Colonic mucosa (tissue), 4 donors: ENCODE results near the gene FAM9C. TPM values are rescaled to one million over a fixed set of nuclear protein-coding genes. Genes with fewer than 3 reads are reported as not detected.
"Not testable (repeated sequence)": the region's sequence is repeated elsewhere in the genome, so short reads cannot be mapped to it uniquely, and the experiment has no call there.

ENCODE experiments used
- DNase-seq: peaks from one replicate; pipeline ENCODE4 v3.0.0-alpha.2; 2020
- H3K27ac ChIP-seq: fragments of 200-600 bp; one replicate; pipeline ENCODE4 v1.8.0; 2021
- H3K27me3 ChIP-seq: fragments of 200-600 bp; one replicate; pipeline ENCODE4 v1.8.0; 2021
- H3K36me3 ChIP-seq: fragments of 200-600 bp; one replicate; pipeline ENCODE4 v1.8.0; 2021
- H3K4me1 ChIP-seq: fragments of 200-600 bp; one replicate; pipeline ENCODE4 v1.8.0; 2021; ENCODE audit warnings: mild to moderate bottlenecking
- H3K4me3 ChIP-seq: fragments of 200-600 bp; one replicate; pipeline ENCODE4 v1.8.0; 2021
- H3K9ac ChIP-seq, 2 donors: one replicate each; pipeline ENCODE4 v1.7.0; 2013; ENCODE audit warnings: control low read depth in 2 of 2, low read depth in 2 of 2, low read length in 2 of 2
- H3K9me3 ChIP-seq: fragments of 200-600 bp; one replicate; pipeline ENCODE4 v1.8.0; 2021
- intact Hi-C: fragments of 100-400 bp; cut with DNase I; formaldehyde crosslinking; loops from one replicate; pipeline ENCODE4 v1.14.1; 2022
- total RNA-seq, 2 donors: library from RNA; stranded (reverse); fragmentation: NEBNext Ultra II Directional in 1 of 2; extraction: Animal tissue kit (Norgen Biotek cat#: 25700) in 1 of 2; gene quantifications; one replicate each; pipeline ENCODE4 v1.2.1, GENCODE V29; 2021
- TF ChIP-seq, protein P1 (sequence below): fragments of 200-600 bp; IDR thresholded peaks from one replicate; pipeline ENCODE4 v1.8.0; 2022; ENCODE audit warnings: antibody characterized with exemption, mild to moderate bottlenecking
- donor health status: healthy.
- donor health status: DM: no; HTN: no; CAD: no.
- donor health status: DM: no; HTN: no; CAD: no.

FAM9C gene
- total RNA-seq, 2 donors from 2014 or later: not detected

DNA sequence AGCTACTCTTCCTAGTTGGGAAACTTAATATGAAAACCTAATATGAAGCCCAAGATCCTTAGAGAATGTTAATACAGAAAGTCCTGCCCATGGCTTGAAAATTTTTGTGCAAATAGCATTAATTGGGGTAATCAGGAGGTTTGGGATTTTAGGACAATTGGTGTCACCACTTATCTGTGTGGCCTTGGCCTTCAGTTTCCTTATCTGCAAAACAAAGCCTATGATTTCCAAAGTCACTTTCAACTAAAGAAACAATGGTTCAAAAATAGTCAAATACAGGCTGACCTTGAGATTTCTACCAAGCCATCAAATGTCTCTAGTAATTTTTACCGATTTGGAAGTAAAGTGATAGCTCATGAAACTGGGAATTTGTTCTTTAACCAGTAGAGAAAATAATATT, 40.2 kb upstream of the FAM9C start:
- intact Hi-C loops: loop anchor here (10.0 kb wide), 1 partner anchor 110 kb away; the partner anchor contains the start of gene TMSB4X
- H3K36me3 ChIP-seq: no peaks in the 10 kb centered on the region
- H3K4me1 ChIP-seq: no peaks in the 10 kb centered on the region
- H3K27ac ChIP-seq: no peak overlapping the region
- no peaks in the 10 kb centered on the region for H3K27me3 ChIP-seq
- no peaks in the 10 kb centered on the region for H3K9me3 ChIP-seq
- TF ChIP-seq, protein P1, sequence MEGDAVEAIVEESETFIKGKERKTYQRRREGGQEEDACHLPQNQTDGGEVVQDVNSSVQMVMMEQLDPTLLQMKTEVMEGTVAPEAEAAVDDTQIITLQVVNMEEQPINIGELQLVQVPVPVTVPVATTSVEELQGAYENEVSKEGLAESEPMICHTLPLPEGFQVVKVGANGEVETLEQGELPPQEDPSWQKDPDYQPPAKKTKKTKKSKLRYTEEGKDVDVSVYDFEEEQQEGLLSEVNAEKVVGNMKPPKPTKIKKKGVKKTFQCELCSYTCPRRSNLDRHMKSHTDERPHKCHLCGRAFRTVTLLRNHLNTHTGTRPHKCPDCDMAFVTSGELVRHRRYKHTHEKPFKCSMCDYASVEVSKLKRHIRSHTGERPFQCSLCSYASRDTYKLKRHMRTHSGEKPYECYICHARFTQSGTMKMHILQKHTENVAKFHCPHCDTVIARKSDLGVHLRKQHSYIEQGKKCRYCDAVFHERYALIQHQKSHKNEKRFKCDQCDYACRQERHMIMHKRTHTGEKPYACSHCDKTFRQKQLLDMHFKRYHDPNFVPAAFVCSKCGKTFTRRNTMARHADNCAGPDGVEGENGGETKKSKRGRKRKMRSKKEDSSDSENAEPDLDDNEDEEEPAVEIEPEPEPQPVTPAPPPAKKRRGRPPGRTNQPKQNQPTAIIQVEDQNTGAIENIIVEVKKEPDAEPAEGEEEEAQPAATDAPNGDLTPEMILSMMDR: no peak
- no peak for DNase-seq
- no peak overlapping the region for H3K4me3 ChIP-seq
- H3K9ac ChIP-seq: no peak overlapping the region

DNA sequence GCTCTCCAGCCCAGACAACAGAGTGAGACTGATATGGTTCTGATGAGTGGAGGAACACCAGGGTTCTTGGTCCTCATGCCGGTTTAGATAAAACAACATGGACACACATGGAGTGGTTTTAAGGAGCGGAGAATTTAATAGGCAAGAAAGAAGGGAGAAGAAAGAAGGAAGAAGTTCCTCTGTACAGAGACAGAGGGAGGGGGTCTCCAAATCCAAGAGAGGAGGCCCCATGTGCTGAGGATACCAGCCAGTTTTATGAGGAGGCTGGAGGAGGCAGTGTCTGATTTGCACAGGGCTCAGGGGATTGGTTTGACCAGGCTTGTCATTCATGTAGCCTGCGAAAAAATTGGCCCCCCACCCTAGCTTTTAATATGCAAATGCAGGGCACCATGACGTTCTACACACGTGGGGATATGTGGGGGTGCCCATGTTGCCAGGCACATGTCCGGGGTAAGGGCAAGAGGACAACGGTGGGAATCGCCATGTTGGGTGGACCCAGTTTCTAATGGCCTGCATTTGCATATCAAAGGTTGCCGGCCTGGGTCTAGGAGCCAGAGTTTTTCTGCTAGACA, 39.4 kb upstream of the FAM9C start:
- intact Hi-C loops: loop anchor here (10.0 kb wide), 1 partner anchor 109 kb away; the partner anchor contains the start of gene TMSB4X
- H3K27me3 ChIP-seq, DNase-seq: not testable (repeated sequence)

DNA sequence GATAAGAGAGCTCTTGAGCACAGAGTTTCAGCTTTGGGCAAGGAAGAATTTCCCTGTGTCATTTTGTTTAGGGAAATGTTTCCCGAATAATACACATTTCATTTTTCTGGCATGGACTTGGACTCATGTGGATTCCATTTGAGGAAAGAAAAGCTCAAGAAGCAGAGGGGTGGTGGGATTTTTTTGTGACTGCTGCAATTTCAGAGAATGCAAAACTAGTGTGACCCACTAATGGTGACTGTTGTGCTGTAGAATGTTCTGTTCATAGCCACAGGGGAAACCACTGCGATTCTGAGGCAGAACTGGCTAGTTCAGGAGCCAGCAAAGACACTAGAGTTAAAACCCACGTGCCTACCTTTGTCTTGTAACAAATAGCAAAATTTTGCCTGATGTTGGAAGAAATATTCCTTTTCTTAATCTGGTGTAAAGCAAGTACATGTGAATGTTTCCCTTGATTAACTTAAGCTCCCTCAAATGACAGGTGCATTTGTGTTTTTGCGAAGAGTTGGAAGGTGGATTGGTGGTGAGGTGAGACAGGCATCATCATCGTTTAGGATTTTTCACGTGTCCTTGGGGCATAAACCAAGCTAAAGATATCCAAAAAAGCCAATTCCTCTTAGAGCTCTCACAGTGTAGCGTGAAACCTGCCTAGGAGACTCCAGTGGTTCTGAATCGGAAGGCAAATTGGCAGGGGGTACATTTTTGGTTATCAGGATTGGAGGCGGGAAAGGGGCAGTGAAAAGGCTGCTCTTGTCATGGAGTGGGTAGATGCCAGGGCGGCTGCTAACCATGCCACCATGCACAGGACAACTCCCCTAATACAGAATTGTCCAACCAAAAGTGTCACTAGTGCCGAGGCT, 38.0 kb upstream of the FAM9C start:
- Histone ChIP-seq H3K27me3 (no peaks in the 10 kb centered on the region), H3K4me1 (no peaks in the 10 kb centered on the region), H3K9me3 (no peaks in the 10 kb centered on the region), H3K9ac (peak overlapping the region in 1 of 2 donors; percentile 22), H3K27ac (peak overlapping the region; percentile 52), H3K36me3 (no peaks in the 10 kb centered on the region), H3K4me3 (no peak overlapping the region)
- no peak for DNase-seq
- intact Hi-C loops: loop anchor here (10.0 kb wide), 1 partner anchor 108 kb away; the partner anchor contains the start of gene TMSB4X
- TF ChIP-seq, protein P1: no peak

More for the DNA sequence above, 39.4 kb upstream of the FAM9C start:
- H3K9me3 ChIP-seq, H3K4me1 ChIP-seq, H3K27ac ChIP-seq, H3K9ac ChIP-seq, H3K4me3 ChIP-seq, H3K36me3 ChIP-seq: not testable (repeated sequence)

DNA sequence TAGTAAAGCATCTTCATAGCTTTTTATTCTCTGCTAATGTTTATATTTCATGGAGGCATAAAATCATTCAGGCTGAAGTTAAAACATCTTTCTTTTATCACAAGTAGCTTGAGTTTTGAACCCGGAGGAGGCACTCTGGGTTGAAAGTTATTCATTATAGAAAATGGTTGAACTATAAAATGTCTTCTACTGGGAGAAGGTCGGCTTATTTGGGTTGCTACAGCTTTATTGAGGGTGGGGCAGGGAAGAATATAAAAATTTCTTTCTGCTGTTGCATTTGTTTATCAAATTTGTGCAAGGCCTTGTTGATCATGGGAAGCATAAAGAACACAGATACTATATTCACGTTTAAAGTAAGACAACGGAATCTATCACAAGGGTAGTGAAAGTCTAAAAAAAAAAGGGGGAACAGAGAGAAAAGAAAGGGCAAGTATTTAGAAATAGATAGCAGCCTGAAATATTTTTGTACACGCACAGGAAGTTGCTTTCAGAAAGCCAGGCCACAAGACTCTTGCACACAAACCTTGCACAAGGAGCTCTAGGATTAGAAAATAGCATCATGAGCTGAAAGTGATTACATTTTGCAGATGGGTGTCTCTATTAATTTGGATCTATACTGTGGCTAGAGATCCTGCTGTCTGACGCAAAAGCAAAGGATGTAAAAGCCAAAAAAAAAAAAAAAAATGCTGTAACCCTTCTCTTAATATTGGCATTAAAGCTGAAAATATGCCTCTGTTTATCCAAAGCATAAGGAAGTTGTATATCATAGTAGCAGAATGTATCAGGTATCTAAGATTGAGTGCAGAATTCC, 37.2 kb upstream of the FAM9C start:
- H3K4me3 ChIP-seq: no peak overlapping the region
- no peak overlapping the region for H3K9ac ChIP-seq
- H3K9me3 ChIP-seq: no peaks in the 10 kb centered on the region
- H3K27ac ChIP-seq: peak overlapping the region; percentile 52
- intact Hi-C loops: loop anchor here (10.0 kb wide), 1 partner anchor 107 kb away; the partner anchor contains the start of gene TMSB4X
- no peaks in the 10 kb centered on the region for H3K36me3 ChIP-seq
- H3K4me1 ChIP-seq: no peaks in the 10 kb centered on the region
- TF ChIP-seq, protein P1: no peak
- no peak for DNase-seq
- no peaks in the 10 kb centered on the region for H3K27me3 ChIP-seq

DNA sequence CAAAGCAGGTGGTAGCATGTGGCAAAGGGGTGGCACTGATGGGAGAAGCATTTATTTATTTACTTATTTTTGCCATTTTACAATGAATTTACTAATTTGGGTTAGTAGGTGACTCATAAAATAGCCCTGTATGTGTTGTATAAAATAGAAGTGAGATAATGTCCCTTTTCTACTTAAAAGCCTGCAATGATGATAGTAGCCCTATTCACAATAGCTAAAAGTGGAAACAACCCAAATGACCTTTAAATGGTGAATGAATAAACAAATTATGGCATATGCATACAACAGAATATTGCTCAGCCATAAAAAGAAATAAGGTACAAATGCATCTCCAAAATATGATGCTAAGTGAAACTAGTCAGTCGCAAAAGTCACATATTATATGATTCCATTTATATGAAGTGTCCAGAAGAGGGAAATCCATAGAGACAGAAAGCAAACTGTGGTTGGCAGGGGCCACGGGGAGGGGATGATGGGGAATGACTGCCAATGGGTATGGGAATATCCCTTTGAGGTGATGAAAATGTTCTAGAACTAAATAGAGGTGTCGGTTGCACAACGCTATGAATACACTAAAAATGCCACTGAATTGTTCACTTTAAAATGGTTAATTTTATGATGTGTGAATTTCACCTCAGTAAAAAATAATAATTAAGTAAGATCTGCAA, 35.8 kb upstream of the FAM9C start:
- H3K4me1 ChIP-seq: no peaks in the 10 kb centered on the region
- TF ChIP-seq, protein P1: no peak
- no peak overlapping the region for H3K4me3 ChIP-seq
- H3K36me3 ChIP-seq: no peaks in the 10 kb centered on the region
- H3K9me3 ChIP-seq: no peaks in the 10 kb centered on the region
- no peaks in the 10 kb centered on the region for H3K27me3 ChIP-seq
- no peak for DNase-seq
- peak overlapping the region; percentile 52 for H3K27ac ChIP-seq
- intact Hi-C loops: loop anchor here (10.0 kb wide), 1 partner anchor 105 kb away; the partner anchor contains the start of gene TMSB4X
- H3K9ac ChIP-seq: peak overlapping the region in 1 of 2 donors; percentile 19
